ENCODE results near the gene CDHR5. TPM values are rescaled to one million over a fixed set of nuclear protein-coding genes. Genes with fewer than 3 reads are reported as not detected.
A peak's percentile ranks its signal among the peaks of the same experiment; 100 is the strongest.

Gene CDHR5
- polyA plus RNA-seq, 3 donors from 2014 or later, result not detected

- no peak for DNase-seq
- H3K36me3 Mint-ChIP-seq, result peaks cover 8 to 24% (median 14%) of the 10 kb centered on the region in 3 donors
These were observed 33.8 kb downstream of the CDHR5 start for GRCh38 chr11:590997-591396.

GRCh38 chr11:589798-590197 lies 35.0 kb downstream of the CDHR5 start:
- peaks cover 7 to 10% (median 9%) of the 10 kb centered on the region in 3 donors for H3K27me3 Mint-ChIP-seq (ENCODE audit: low read depth in 3 of 3)
- peaks cover 9 to 10% of the 10 kb centered on the region in 2 donors for H3K4me1 Mint-ChIP-seq
- H3K4me3 Mint-ChIP-seq, result no peak overlapping the region
- peaks cover 0 to 2% (median 0%) of the 10 kb centered on the region in 6 donors for H3K9me3 Mint-ChIP-seq
- H3K36me3 Mint-ChIP-seq, result peaks cover 8 to 24% (median 14%) of the 10 kb centered on the region in 3 donors
- DNase-seq, result no peak
- peak overlapping the region in 2 of 6 donors; percentile 40 to 48 for H3K27ac Mint-ChIP-seq

More at GRCh38 chr11:590997-591396, 33.8 kb downstream of the CDHR5 start:
- Mint-ChIP-seq H3K4me1 (peaks cover 11 to 13% of the 10 kb centered on the region in 2 donors), H3K4me3 (no peak overlapping the region), H3K27ac (no peak overlapping the region), H3K27me3 (ENCODE audit: low read depth in 3 of 3) (peaks cover 7 to 9% (median 8%) of the 10 kb centered on the region in 3 donors), H3K9me3 (peaks cover 0 to 2% (median 0%) of the 10 kb centered on the region in 6 donors)

GRCh38 chr11:587978-588380 lies 36.8 kb downstream of the CDHR5 start:
- H3K4me3 Mint-ChIP-seq, result peak overlapping the region in 2 of 5 donors; percentile 25 to 46
- H3K27ac Mint-ChIP-seq, result peak overlapping the region; percentile 80 to 91 (median 84)
- peaks cover 5 to 10% (median 7%) of the 10 kb centered on the region in 3 donors for H3K27me3 Mint-ChIP-seq (ENCODE audit: low read depth in 3 of 3)
- H3K4me1 Mint-ChIP-seq, result peaks cover 7 to 15% of the 10 kb centered on the region in 2 donors
- DNase-seq, result peak in 2 of 3 donors; percentile 31 to 46
- peaks cover 0 to 2% (median 0%) of the 10 kb centered on the region in 6 donors for H3K9me3 Mint-ChIP-seq
- peaks cover 4 to 28% (median 14%) of the 10 kb centered on the region in 3 donors for H3K36me3 Mint-ChIP-seq

GRCh38 chr11:587546-587945 lies 37.2 kb downstream of the CDHR5 start:
- H3K9me3 Mint-ChIP-seq, result peaks cover 0 to 2% (median 0%) of the 10 kb centered on the region in 6 donors
- no peak for DNase-seq
- H3K4me1 Mint-ChIP-seq, result peaks cover 7 to 15% of the 10 kb centered on the region in 2 donors
- peaks cover 5 to 10% (median 7%) of the 10 kb centered on the region in 3 donors for H3K27me3 Mint-ChIP-seq (ENCODE audit: low read depth in 3 of 3)
- H3K4me3 Mint-ChIP-seq, result no peak overlapping the region
- peaks cover 4 to 28% (median 14%) of the 10 kb centered on the region in 3 donors for H3K36me3 Mint-ChIP-seq
- peak overlapping the region in 5 of 6 donors; percentile 17 to 91 (median 83) for H3K27ac Mint-ChIP-seq

- Mint-ChIP-seq H3K27ac (peak overlapping the region in 2 of 6 donors; percentile 30 to 43), H3K4me1 (peaks cover 10 to 19% of the 10 kb centered on the region in 2 donors), H3K9me3 (peaks cover 0 to 1% (median 0%) of the 10 kb centered on the region in 6 donors), H3K36me3 (peaks cover 0 to 24% (median 10%) of the 10 kb centered on the region in 3 donors), H3K27me3 (ENCODE audit: low read depth in 3 of 3) (peaks cover 5 to 10% (median 7%) of the 10 kb centered on the region in 3 donors), H3K4me3 (no peak overlapping the region)
- no peak for DNase-seq
These were observed 38.1 kb downstream of the CDHR5 start for GRCh38 chr11:586376-587316.

- H3K9me3 Mint-ChIP-seq, result no peaks in the 10 kb centered on the region
- DNase-seq, result no peak
- peaks cover 2 to 4% (median 3%) of the 10 kb centered on the region in 3 donors for H3K27me3 Mint-ChIP-seq (ENCODE audit: low read depth in 3 of 3)
- H3K4me1 Mint-ChIP-seq, result peaks cover 30 to 39% of the 10 kb centered on the region in 2 donors
- H3K4me3 Mint-ChIP-seq, result no peak overlapping the region
- peaks cover 0 to 23% (median 5%) of the 10 kb centered on the region in 3 donors for H3K36me3 Mint-ChIP-seq
- H3K27ac Mint-ChIP-seq, result no peak overlapping the region
These were observed 40.5 kb downstream of the CDHR5 start for GRCh38 chr11:584287-584686.

- Mint-ChIP-seq H3K27me3 (ENCODE audit: low read depth in 3 of 3) (peaks cover 2 to 14% (median 4%) of the 10 kb centered on the region in 3 donors), H3K9me3 (no peaks in the 10 kb centered on the region), H3K36me3 (peaks cover 0 to 8% (median 0%) of the 10 kb centered on the region in 3 donors), H3K4me1 (peaks cover 48 to 49% of the 10 kb centered on the region in 2 donors), H3K4me3 (no peak overlapping the region), H3K27ac (peak overlapping the region in 1 of 6 donors; percentile 80)
- DNase-seq, result no peak
These were observed 43.0 kb downstream of the CDHR5 start for GRCh38 chr11:581752-582151.

- Mint-ChIP-seq H3K9me3 (no peaks in the 10 kb centered on the region), H3K27me3 (ENCODE audit: low read depth in 3 of 3) (peaks cover 2 to 14% (median 4%) of the 10 kb centered on the region in 3 donors), H3K36me3 (peaks cover 0 to 8% (median 0%) of the 10 kb centered on the region in 3 donors), H3K27ac (peak overlapping the region in 3 of 6 donors; percentile 23 to 87 (median 53)), H3K4me1 (peaks cover 48 to 49% of the 10 kb centered on the region in 2 donors), H3K4me3 (peak overlapping the region in 2 of 5 donors; percentile 11 to 31)
- DNase-seq, result peak in 1 of 3 donors; percentile 30
These were observed 43.4 kb downstream of the CDHR5 start for GRCh38 chr11:581342-581741.

- Mint-ChIP-seq H3K4me1 (peaks cover 48 to 52% of the 10 kb centered on the region in 2 donors), H3K9me3 (no peaks in the 10 kb centered on the region), H3K27ac (no peak overlapping the region), H3K27me3 (ENCODE audit: low read depth in 3 of 3) (peaks cover 6 to 20% (median 7%) of the 10 kb centered on the region in 3 donors), H3K36me3 (peaks cover 0 to 8% (median 0%) of the 10 kb centered on the region in 3 donors), H3K4me3 (peak overlapping the region in 2 of 5 donors; percentile 48 to 57)
- DNase-seq, result no peak
These were observed 44.7 kb downstream of the CDHR5 start for GRCh38 chr11:579830-580601.

- Mint-ChIP-seq H3K4me3 (peak overlapping the region; percentile 61 to 87 (median 83)), H3K9me3 (no peaks in the 10 kb centered on the region), H3K36me3 (peaks cover 0 to 5% (median 0%) of the 10 kb centered on the region in 3 donors), H3K4me1 (peaks cover 51% of the 10 kb centered on the region in 2 donors), H3K27ac (peak overlapping the region in 1 of 6 donors; percentile 34), H3K27me3 (ENCODE audit: low read depth in 3 of 3) (peaks cover 8 to 25% (median 11%) of the 10 kb centered on the region in 3 donors)
- no peak for DNase-seq
These were observed 46.3 kb downstream of the CDHR5 start for GRCh38 chr11:578276-579035.

GRCh38 chr11:577611-577894 lies 47.2 kb downstream of the CDHR5 start:
- Mint-ChIP-seq H3K9me3 (no peaks in the 10 kb centered on the region), H3K27me3 (ENCODE audit: low read depth in 3 of 3) (peaks cover 9 to 29% (median 11%) of the 10 kb centered on the region in 3 donors), H3K4me3 (peak overlapping the region; percentile 83 to 87 (median 86)), H3K36me3 (peaks cover 0 to 5% (median 0%) of the 10 kb centered on the region in 3 donors), H3K4me1 (peaks cover 51% of the 10 kb centered on the region in 2 donors), H3K27ac (peak overlapping the region; percentile 76 to 86 (median 79))
- DNase-seq, result no peak

- Mint-ChIP-seq H3K9me3 (no peaks in the 10 kb centered on the region), H3K27ac (peak overlapping the region; percentile 76 to 86 (median 79)), H3K4me3 (peak overlapping the region; percentile 83 to 87 (median 86)), H3K27me3 (ENCODE audit: low read depth in 3 of 3) (peaks cover 11 to 29% (median 11%) of the 10 kb centered on the region in 3 donors), H3K36me3 (peaks cover 0 to 5% (median 0%) of the 10 kb centered on the region in 3 donors), H3K4me1 (peaks cover 50 to 51% of the 10 kb centered on the region in 2 donors)
- DNase-seq, result peak in 1 of 3 donors; percentile 36
These were observed 47.7 kb downstream of the CDHR5 start for GRCh38 chr11:576811-577610.
